Small intestine (tissue), 7 donors: ENCODE results near the gene ABCA2. TPM values are rescaled to one million over a fixed set of nuclear protein-coding genes. Genes with fewer than 3 reads are reported as not detected.
"Not testable (repeated sequence)": the region's sequence is repeated elsewhere in the genome, so short reads cannot be mapped to it uniquely, and the experiment has no call there.

Experiments
- DNase-seq, 2 donors: peaks; one replicate each; pipeline versions ENCODE4 v3.0.0 to v3.0.0-alpha.2; 2013
- FAIRE-seq: peaks from 2 replicates; lab custom pipeline; 2012; peaks lifted over from hg19 to GRCh38; lab: Jason Lieb, UNC
- H3K27ac ChIP-seq, 3 donors: one replicate each; pipeline ENCODE4 v1.5.1; 2013; ENCODE audit warnings: low read length in 2 of 3, mild to moderate bottlenecking in 2 of 3, control low read depth in 1 of 3, inconsistent platforms in 1 of 3, low read depth in 1 of 3, moderate library complexity in 1 of 3
- H3K27me3 ChIP-seq, 3 donors: one replicate each; pipeline ENCODE4 v1.6.1; 2013; ENCODE audit warnings: low read length in 3 of 3, inconsistent platforms in 1 of 3; ENCODE audit not compliant: control insufficient read depth in 3 of 3, insufficient read depth in 3 of 3
- H3K36me3 ChIP-seq, 3 donors: one replicate each; pipeline ENCODE4 v1.6.1; 2013; ENCODE audit warnings: low read length in 3 of 3, inconsistent platforms in 1 of 3, low read depth in 1 of 3, mild to moderate bottlenecking in 1 of 3, moderate library complexity in 1 of 3; ENCODE audit not compliant: control insufficient read depth in 3 of 3, insufficient read depth in 2 of 3
- H3K4me1 ChIP-seq, 3 donors: one replicate each; pipeline ENCODE4 v1.6.1; 2013; ENCODE audit warnings: low read length in 2 of 3, inconsistent platforms in 1 of 3, low read depth in 1 of 3, mild to moderate bottlenecking in 1 of 3, moderate library complexity in 1 of 3; ENCODE audit not compliant: control insufficient read depth in 3 of 3, insufficient read depth in 2 of 3
- H3K4me3 ChIP-seq, 3 donors: one replicate each; pipeline ENCODE4 v1.5.1; 2013; ENCODE audit warnings: low read length in 3 of 3, control low read depth in 1 of 3, inconsistent platforms in 1 of 3, low read depth in 1 of 3, mild to moderate bottlenecking in 1 of 3, moderate library complexity in 1 of 3
- H3K9me3 ChIP-seq, 2 donors: one replicate each; pipeline ENCODE4 v1.6.1; 2013; ENCODE audit warnings: low read depth in 1 of 2, low read length in 1 of 2; ENCODE audit not compliant: control insufficient read depth in 2 of 2, insufficient read depth in 1 of 2
- WGBS, 3 donors: extraction: QIAGEN DNeasy Blood & Tissue Kit; methylation state at CpG; one replicate each; pipeline ENCODE4 v1.1.7; 2013; 5-methylcytosine and 5-hydroxymethylcytosine counted together
- polyA plus RNA-seq, 4 donors: library from polyadenylated mRNA; stranded (reverse) in 3 of 4; unstranded in 1 of 4; fragments of 200-250 nt in 3 of 4; fragments of 120-200 nt in 1 of 4; gene quantifications; one replicate each; pipeline versions ENCODE4 v1.2.1 to v1.2.3, GENCODE V29; 2013
- donor health status: healthy with polysubstance abuse.
- donor health status: control.
- donor health status: control.
- donor health status: Bipolar disorder and iron deficiency.
- donor health status: healthy.

Gene ABCA2
- polyA plus RNA-seq, 4 donors, result 3.4 to 29.0 (median 8.8) TPM

GRCh38 chr9:137064880-137065164, 36.8 kb upstream of the ABCA2 start:
- FAIRE-seq, result no peak
- Histone ChIP-seq H3K9me3 (no peaks in the 10 kb centered on the region), H3K4me1 (peaks cover 0 to 20% (median 0%) of the 10 kb centered on the region in 3 donors), H3K27ac (no peak overlapping the region), H3K4me3 (no peak overlapping the region), H3K27me3 (peaks cover 0 to 6% (median 0%) of the 10 kb centered on the region in 3 donors), H3K36me3 (peaks cover 0 to 32% (median 0%) of the 10 kb centered on the region in 3 donors)
- WGBS, 3 donors, result 85 to 92% (median 89%) methylated on average over 9 to 12 of the region's 12 CpGs
- DNase-seq, result no peak

- DNase-seq (peak; percentile 55 to 70), FAIRE-seq (no peak)
- H3K36me3 ChIP-seq, result peaks cover 0 to 32% (median 0%) of the 10 kb centered on the region in 3 donors
- no peak overlapping the region for H3K4me3 ChIP-seq
- peaks cover 0 to 2% (median 0%) of the 10 kb centered on the region in 3 donors for H3K27me3 ChIP-seq
- no peaks in the 10 kb centered on the region for H3K9me3 ChIP-seq
- H3K27ac ChIP-seq, result no peak overlapping the region
- peaks cover 0 to 15% (median 0%) of the 10 kb centered on the region in 3 donors for H3K4me1 ChIP-seq
- 43 to 53% (median 51%) methylated on average over 49 to 55 of the region's 55 CpGs for WGBS, 3 donors
Observed at GRCh38 chr9:137064027-137064879, 36.2 kb upstream of the ABCA2 start.

- no peak for FAIRE-seq
- peaks cover 0 to 32% (median 0%) of the 10 kb centered on the region in 3 donors for H3K36me3 ChIP-seq
- 81 to 92% (median 85%) methylated on average over 17 to 26 of the region's 26 CpGs for WGBS, 3 donors
- peaks cover 0 to 7% (median 0%) of the 10 kb centered on the region in 3 donors for H3K4me1 ChIP-seq
- no peak overlapping the region for H3K27ac ChIP-seq
- DNase-seq, result no peak
- H3K9me3 ChIP-seq, result no peaks in the 10 kb centered on the region
- H3K4me3 ChIP-seq, result no peak overlapping the region
- H3K27me3 ChIP-seq, result no peaks in the 10 kb centered on the region
Observed at GRCh38 chr9:137063311-137064026, 35.4 kb upstream of the ABCA2 start.

GRCh38 chr9:137062798-137063197, 34.8 kb upstream of the ABCA2 start:
- not testable (repeated sequence) for H3K27ac ChIP-seq, FAIRE-seq, DNase-seq, H3K4me3 ChIP-seq, H3K4me1 ChIP-seq, H3K9me3 ChIP-seq, H3K27me3 ChIP-seq
- peaks cover 0 to 32% (median 0%) of the 10 kb centered on the region in 3 donors for H3K36me3 ChIP-seq
- WGBS, 3 donors, result 83 to 91% (median 85%) methylated on average over 4 to 9 of the region's 9 CpGs

GRCh38 chr9:137062384-137062783, 34.3 kb upstream of the ABCA2 start:
- Histone ChIP-seq H3K4me3 (no peak overlapping the region), H3K9me3 (no peaks in the 10 kb centered on the region), H3K27ac (no peak overlapping the region), H3K4me1 (no peaks in the 10 kb centered on the region), H3K27me3 (no peaks in the 10 kb centered on the region), H3K36me3 (peaks cover 0 to 32% (median 0%) of the 10 kb centered on the region in 3 donors)
- no peak for FAIRE-seq
- DNase-seq, result no peak
- WGBS, 3 donors, result 72 to 86% (median 73%) methylated on average over 15 of the region's 15 CpGs

GRCh38 chr9:137058521-137059234, 30.6 kb upstream of the ABCA2 start:
- 77 to 83% (median 79%) methylated on average over 9 of the region's 9 CpGs for WGBS, 3 donors
- FAIRE-seq (no peak), DNase-seq (no peak)
- H3K36me3 ChIP-seq, result peaks cover 0 to 5% (median 0%) of the 10 kb centered on the region in 3 donors
- H3K4me1 ChIP-seq, result peaks cover 0 to 26% (median 4%) of the 10 kb centered on the region in 3 donors
- H3K27me3 ChIP-seq, result no peaks in the 10 kb centered on the region
- no peak overlapping the region for H3K27ac ChIP-seq
- H3K9me3 ChIP-seq, result no peaks in the 10 kb centered on the region
- no peak overlapping the region for H3K4me3 ChIP-seq

- H3K27ac ChIP-seq, result no peak overlapping the region
- 16 to 50% (median 43%) methylated on average over 16 of the region's 16 CpGs for WGBS, 3 donors
- H3K4me3 ChIP-seq, result no peak overlapping the region
- DNase-seq (no peak), FAIRE-seq (no peak)
- peaks cover 4 to 32% (median 6%) of the 10 kb centered on the region in 3 donors for H3K4me1 ChIP-seq
- peaks cover 0 to 3% (median 0%) of the 10 kb centered on the region in 3 donors for H3K36me3 ChIP-seq
- no peaks in the 10 kb centered on the region for H3K9me3 ChIP-seq
- H3K27me3 ChIP-seq, result peaks cover 0 to 8% (median 4%) of the 10 kb centered on the region in 3 donors
Observed at GRCh38 chr9:137057545-137057944, 29.5 kb upstream of the ABCA2 start.
